Neural cell (in vitro differentiated cells): ENCODE data around the gene AMBN. TPM values are rescaled to one million over a fixed set of nuclear protein-coding genes. Genes with fewer than 3 reads are reported as not detected.

Experiments used
- polyA plus RNA-seq: library from polyadenylated mRNA; depleted of rRNA; stranded (reverse); fragments of >200 nt; gene quantifications from 2 replicates; pipeline ENCODE4 v1.2.3, GENCODE V29; 2014

AMBN gene
- polyA plus RNA-seq, 1 donor from 2014 or later, result 1.2 TPM

Other genes starting within 250 kb of the AMBN start
- gene SMR3A, start 231.5 kb upstream of the AMBN start, polyA plus RNA-seq, result not detected in 2 replicates
- not detected in 2 replicates for gene SMR3B, start 209.1 kb upstream of the AMBN start, polyA plus RNA-seq
- not detected in 2 replicates for gene OPRPN, start 194.3 kb upstream of the AMBN start, polyA plus RNA-seq
- gene MUC7, start 120.1 kb upstream of the AMBN start, polyA plus RNA-seq, result not detected in 2 replicates
- gene AMTN, start 73.7 kb upstream of the AMBN start, polyA plus RNA-seq, result not detected in 2 replicates
- gene ENAM, start 36.5 kb downstream of the AMBN start, polyA plus RNA-seq, result 0.18 TPM in 1 of 2 replicates, not detected in the other
- not detected in 2 replicates for gene JCHAIN, start 74.3 kb downstream of the AMBN start, polyA plus RNA-seq
- 11.3 and 13.1 TPM in 2 replicates for gene UTP3, start 96.3 kb downstream of the AMBN start, polyA plus RNA-seq
- 360 and 414 TPM in 2 replicates for gene RUFY3, start 129.7 kb downstream of the AMBN start, polyA plus RNA-seq
- 83.3 and 85.5 TPM in 2 replicates for gene GRSF1, start 247.6 kb downstream of the AMBN start, polyA plus RNA-seq